Osteoblast (primary cell): ENCODE measurements around the gene PRKN. TPM values are rescaled to one million over a fixed set of nuclear protein-coding genes. Genes with fewer than 3 reads are reported as not detected.

Experiments
- DNase-seq: peaks from one replicate; pipeline ENCODE4 v3.0.0; 2011; ENCODE audit warnings: low spot score, mixed read lengths; ENCODE audit not compliant: insufficient read length; ENCODE audit errors: missing footprints
- H2AFZ ChIP-seq: 2 replicates; pipeline ENCODE4 v1.6.0; 2011; ENCODE audit warnings: mild to moderate bottlenecking, low read length
- H3K27ac ChIP-seq: 2 replicates; pipeline ENCODE4 v1.5.1; 2011; ENCODE audit warnings: mild to moderate bottlenecking, low read depth, low read length, moderate library complexity
- H3K27me3 ChIP-seq: 2 replicates; pipeline ENCODE4 v1.6.0; 2012; ENCODE audit warnings: mild to moderate bottlenecking, control low read depth, inconsistent platforms, low read length, moderate library complexity; ENCODE audit not compliant: insufficient read depth
- H3K36me3 ChIP-seq: 2 replicates; pipeline ENCODE4 v1.5.1; 2011; ENCODE audit warnings: mild to moderate bottlenecking, low read length, control low read depth, moderate library complexity; ENCODE audit not compliant: insufficient read depth
- H3K4me1 ChIP-seq: 2 replicates; pipeline ENCODE4 v1.5.1; 2011; ENCODE audit warnings: mild to moderate bottlenecking, low read length, control low read depth, moderate library complexity; ENCODE audit not compliant: insufficient read depth
- H3K4me2 ChIP-seq: 2 replicates; pipeline ENCODE4 v1.6.0; 2011; ENCODE audit warnings: mild to moderate bottlenecking, low read length; ENCODE audit not compliant: insufficient read depth
- H3K4me3 ChIP-seq: fragments of 200-600 bp; sonication (generic); 3 replicates; pipeline ENCODE4 v1.5.1; 2012; ENCODE audit warnings: mild to moderate bottlenecking, low read length, inconsistent platforms; ENCODE audit not compliant: insufficient read depth
- H3K79me2 ChIP-seq: 2 replicates; pipeline ENCODE4 v1.6.0; 2012; ENCODE audit warnings: mild to moderate bottlenecking, low read length, control low read depth, inconsistent platforms; ENCODE audit not compliant: insufficient read depth
- H3K9me3 ChIP-seq: 2 replicates; pipeline ENCODE4 v1.5.1; 2011; ENCODE audit warnings: low read depth, low read length, control low read depth
- H4K20me1 ChIP-seq: 2 replicates; pipeline ENCODE4 v1.6.0; 2012; ENCODE audit warnings: mild to moderate bottlenecking, low read length, control low read depth; ENCODE audit not compliant: insufficient read depth
- total RNA-seq: library from RNA; depleted of rRNA; stranded (reverse); fragments of >200 nt; gene quantifications from 2 replicates; pipeline ENCODE4 v1.2.3, GENCODE V29; 2012
- TF ChIP-seq, protein P1 (sequence below): IDR thresholded peaks from 2 replicates; pipeline ENCODE4 v1.5.1; 2011; ENCODE audit warnings: mild to moderate bottlenecking, low read depth, low read length, moderate library complexity; ENCODE audit errors: extremely low read depth

Gene PRKN
- total RNA-seq, 1 donor: 2.9 TPM

GRCh38 chr6:162267641-162268040, 459.9 kb downstream of the PRKN start:
- no peaks in the 10 kb centered on the region for H3K79me2 ChIP-seq
- H2AFZ ChIP-seq: no peak overlapping the region
- no peaks in the 10 kb centered on the region for H3K36me3 ChIP-seq
- no peaks in the 10 kb centered on the region for H4K20me1 ChIP-seq
- no peaks in the 10 kb centered on the region for H3K4me1 ChIP-seq
- H3K4me3 ChIP-seq: no peak overlapping the region
- H3K27ac ChIP-seq: no peak overlapping the region
- no peak overlapping the region for H3K4me2 ChIP-seq
- no peak for DNase-seq
- H3K27me3 ChIP-seq: no peaks in the 10 kb centered on the region
- H3K9me3 ChIP-seq: no peaks in the 10 kb centered on the region
- TF ChIP-seq, protein P1, sequence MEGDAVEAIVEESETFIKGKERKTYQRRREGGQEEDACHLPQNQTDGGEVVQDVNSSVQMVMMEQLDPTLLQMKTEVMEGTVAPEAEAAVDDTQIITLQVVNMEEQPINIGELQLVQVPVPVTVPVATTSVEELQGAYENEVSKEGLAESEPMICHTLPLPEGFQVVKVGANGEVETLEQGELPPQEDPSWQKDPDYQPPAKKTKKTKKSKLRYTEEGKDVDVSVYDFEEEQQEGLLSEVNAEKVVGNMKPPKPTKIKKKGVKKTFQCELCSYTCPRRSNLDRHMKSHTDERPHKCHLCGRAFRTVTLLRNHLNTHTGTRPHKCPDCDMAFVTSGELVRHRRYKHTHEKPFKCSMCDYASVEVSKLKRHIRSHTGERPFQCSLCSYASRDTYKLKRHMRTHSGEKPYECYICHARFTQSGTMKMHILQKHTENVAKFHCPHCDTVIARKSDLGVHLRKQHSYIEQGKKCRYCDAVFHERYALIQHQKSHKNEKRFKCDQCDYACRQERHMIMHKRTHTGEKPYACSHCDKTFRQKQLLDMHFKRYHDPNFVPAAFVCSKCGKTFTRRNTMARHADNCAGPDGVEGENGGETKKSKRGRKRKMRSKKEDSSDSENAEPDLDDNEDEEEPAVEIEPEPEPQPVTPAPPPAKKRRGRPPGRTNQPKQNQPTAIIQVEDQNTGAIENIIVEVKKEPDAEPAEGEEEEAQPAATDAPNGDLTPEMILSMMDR: no peak

DNA sequence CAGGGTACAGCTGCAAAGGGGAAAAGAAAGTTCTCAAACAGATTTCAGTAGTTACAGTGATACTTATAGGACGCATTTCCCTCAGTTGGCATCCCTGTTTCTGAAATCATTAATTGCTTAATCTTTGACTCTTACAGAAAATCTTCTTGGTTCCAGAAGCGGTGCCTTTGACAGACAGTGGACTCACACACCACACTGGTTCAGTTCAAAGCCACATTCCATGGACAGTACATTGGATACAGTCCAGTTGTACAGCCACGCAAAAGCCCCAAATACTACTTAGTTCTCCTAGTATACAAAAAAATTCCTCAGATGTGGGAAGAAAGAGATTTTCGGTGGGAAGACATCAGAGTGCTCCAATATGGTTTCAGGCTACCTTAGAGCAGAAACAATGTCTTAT, 460.4 kb downstream of the PRKN start:
- DNase-seq: no peak
- H4K20me1 ChIP-seq: no peaks in the 10 kb centered on the region
- no peak overlapping the region for H3K4me3 ChIP-seq
- no peak overlapping the region for H3K4me2 ChIP-seq
- H3K4me1 ChIP-seq: no peaks in the 10 kb centered on the region
- no peaks in the 10 kb centered on the region for H3K27me3 ChIP-seq
- no peak overlapping the region for H3K27ac ChIP-seq
- H3K9me3 ChIP-seq: no peaks in the 10 kb centered on the region
- TF ChIP-seq, protein P1: no peak
- no peaks in the 10 kb centered on the region for H3K79me2 ChIP-seq
- no peak overlapping the region for H2AFZ ChIP-seq
- no peaks in the 10 kb centered on the region for H3K36me3 ChIP-seq

DNA sequence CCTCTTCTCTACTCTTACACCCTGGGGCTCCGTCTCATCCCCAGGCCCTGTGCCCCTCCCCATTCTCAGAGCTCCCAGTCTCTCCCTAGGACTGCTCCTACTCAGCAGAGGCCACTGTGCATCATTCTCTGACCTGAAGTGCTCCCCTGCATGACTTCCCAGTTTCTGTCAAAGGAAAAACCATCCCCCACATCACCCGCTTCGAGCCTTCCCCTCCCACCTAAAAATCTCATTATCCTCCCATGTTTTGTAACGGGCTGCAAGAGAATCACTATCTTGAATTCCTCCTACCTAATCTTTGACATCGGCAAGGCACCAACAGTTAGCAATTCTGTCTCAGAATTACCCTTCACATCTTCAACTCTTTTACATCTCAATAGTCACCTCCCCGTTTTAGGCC, 463.0 kb downstream of the PRKN start:
- Histone ChIP-seq H3K4me3 (no peak overlapping the region), H3K79me2 (no peaks in the 10 kb centered on the region), H3K4me2 (no peak overlapping the region), H4K20me1 (no peaks in the 10 kb centered on the region), H2AFZ (no peak overlapping the region), H3K9me3 (peaks cover 2% of the 10 kb centered on the region), H3K27me3 (no peaks in the 10 kb centered on the region), H3K27ac (no peak overlapping the region), H3K36me3 (no peaks in the 10 kb centered on the region), H3K4me1 (no peaks in the 10 kb centered on the region)
- TF ChIP-seq, protein P1: no peak
- DNase-seq: no peak

DNA sequence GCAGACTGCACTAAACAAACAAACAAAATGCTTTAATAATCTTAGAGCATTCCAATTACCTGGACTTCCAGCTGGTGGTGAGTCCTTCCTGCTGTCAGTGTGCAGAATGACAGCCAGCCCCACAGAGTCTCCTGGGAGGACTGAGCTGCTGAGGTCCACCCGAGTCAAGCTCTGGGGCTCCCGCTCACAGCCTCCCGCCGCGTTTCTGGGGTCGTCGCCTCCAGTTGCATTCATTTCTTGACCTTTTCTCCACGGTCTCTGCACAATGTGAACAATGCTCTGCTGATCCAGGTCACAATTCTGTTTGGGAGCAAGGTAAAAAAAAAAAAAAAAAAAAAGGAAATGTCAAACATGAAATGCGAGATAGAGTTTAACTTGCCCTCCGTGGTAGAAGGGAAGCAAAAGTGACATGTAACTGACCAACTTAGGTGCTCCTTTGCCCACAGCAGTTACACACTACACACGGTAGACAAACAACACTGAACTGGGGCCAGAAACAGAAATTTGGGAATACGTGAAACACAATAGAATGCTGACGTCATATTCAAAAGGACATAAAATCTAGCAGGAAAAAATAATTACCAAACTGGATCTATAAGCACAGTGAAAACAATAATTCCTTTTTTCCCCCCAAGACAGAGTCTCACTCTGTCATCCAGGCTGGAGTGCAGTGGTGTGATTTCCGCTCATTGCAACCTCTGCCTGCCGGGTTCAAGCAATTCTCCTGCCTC, 464.9 kb downstream of the PRKN start:
- H2AFZ ChIP-seq: no peak overlapping the region

More for the DNA sequence above, 464.9 kb downstream of the PRKN start:
- no peak for DNase-seq
- Histone ChIP-seq H3K27me3 (no peaks in the 10 kb centered on the region), H3K4me2 (no peak overlapping the region), H3K27ac (no peak overlapping the region), H3K79me2 (no peaks in the 10 kb centered on the region), H3K4me1 (no peaks in the 10 kb centered on the region), H3K9me3 (peaks cover 2% of the 10 kb centered on the region), H3K4me3 (no peak overlapping the region), H4K20me1 (no peaks in the 10 kb centered on the region), H3K36me3 (no peaks in the 10 kb centered on the region)
- TF ChIP-seq, protein P1: no peak
